T-helper 17 cell (primary cell): ENCODE results near the gene AP3S2. TPM values are rescaled to one million over a fixed set of nuclear protein-coding genes. Genes with fewer than 3 reads are reported as not detected.
"Not testable (repeated sequence)": the region's sequence is repeated elsewhere in the genome, so short reads cannot be mapped to it uniquely, and the experiment has no call there.

Source experiments
- ATAC-seq: fragments of 150-1000 bp; cut with Tn5 transposase; 2 replicates; pipeline ENCODE4 v1.10.0; 2021; ENCODE audit warnings: mild to moderate bottlenecking, moderate library complexity
- DNase-seq, 3 donors: peaks; one replicate each; pipeline versions ENCODE4 v3.0.0 to v3.0.0-alpha.2; 2020 to 2021
- H3K9me3 ChIP-seq: one replicate; pipeline ENCODE4 v1.7.0; 2013; ENCODE audit warnings: low read length, mild to moderate bottlenecking; ENCODE audit not compliant: control insufficient read depth, poor library complexity, severe bottlenecking
- H3K27ac Mint-ChIP-seq: one replicate; pipeline ENCODE4 v1.8.0; 2022; ENCODE audit warnings: mild to moderate bottlenecking, moderate library complexity, mixed read lengths
- H3K27me3 Mint-ChIP-seq: one replicate; pipeline ENCODE4 v1.8.0; 2022; ENCODE audit warnings: mixed read lengths
- H3K36me3 Mint-ChIP-seq: one replicate; pipeline ENCODE4 v1.8.0; 2022; ENCODE audit warnings: low read depth, mixed read lengths
- H3K4me1 Mint-ChIP-seq: one replicate; pipeline ENCODE4 v1.8.0; 2022; ENCODE audit warnings: mild to moderate bottlenecking, mixed read lengths
- H3K4me3 Mint-ChIP-seq: one replicate; pipeline ENCODE4 v1.8.0; 2022; ENCODE audit warnings: mild to moderate bottlenecking, moderate library complexity, mixed read lengths
- total RNA-seq, 4 donors: library from RNA in 2 of 4; stranded (reverse) in 2 of 4; gene quantifications; one replicate each; pipeline ENCODE4 v1.2.3 and lab custom pipeline; 2022 to 2026

AP3S2 gene
- total RNA-seq, 2 donors from 2014 or later: 28.0 to 29.1 TPM

- H3K4me3 Mint-ChIP-seq: no peak overlapping the region
- no peaks in the 10 kb centered on the region for H3K36me3 Mint-ChIP-seq
- H3K9me3 ChIP-seq: no peaks in the 10 kb centered on the region
- peaks cover 30% of the 10 kb centered on the region for H3K27me3 Mint-ChIP-seq
- no peak for DNase-seq
- peaks cover 4% of the 10 kb centered on the region for H3K4me1 Mint-ChIP-seq
- no peak for ATAC-seq
- H3K27ac Mint-ChIP-seq: no peak overlapping the region
Observed at GRCh38 chr15:89783861-89784685, 109.7 kb downstream of the AP3S2 start.

DNA sequence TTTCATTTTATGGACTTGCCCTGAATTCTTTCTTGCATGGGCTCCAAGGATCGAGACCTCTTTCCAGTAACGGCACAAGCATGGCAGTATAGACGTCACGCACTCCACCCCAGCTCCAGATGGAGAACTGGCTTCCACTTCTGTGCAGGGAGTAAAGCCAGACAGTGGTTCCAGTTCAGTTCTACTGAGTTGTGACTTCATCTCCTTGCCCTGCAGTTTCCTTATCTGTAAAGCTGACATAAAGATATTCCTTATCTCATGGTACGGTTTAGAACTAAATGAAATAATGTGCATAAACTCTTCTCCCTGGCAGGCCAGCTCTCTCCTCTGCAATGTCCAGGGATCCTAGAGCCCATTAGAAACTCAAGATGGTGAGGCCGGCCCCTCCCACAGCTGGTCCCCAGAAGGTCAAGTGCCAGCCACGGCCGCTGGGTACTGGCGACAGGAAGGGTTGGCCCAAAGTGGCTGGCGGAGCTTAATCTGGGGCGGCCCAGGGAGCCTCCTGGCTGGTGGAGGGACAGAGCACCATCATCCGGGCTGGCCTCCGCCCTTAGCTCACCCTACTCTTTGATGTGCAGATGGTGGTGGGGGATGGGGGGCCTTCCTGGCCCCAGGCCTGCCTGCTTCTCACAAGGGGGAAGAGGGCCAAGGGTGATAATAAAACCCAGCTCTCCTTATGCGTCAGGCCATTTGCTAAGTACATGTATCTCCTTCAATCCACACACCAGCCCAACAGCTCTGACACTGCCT is 110.5 kb downstream of the AP3S2 start:
- no peak for DNase-seq
- Mint-ChIP-seq H3K36me3 (no peaks in the 10 kb centered on the region), H3K27me3 (peaks cover 38% of the 10 kb centered on the region), H3K27ac (no peak overlapping the region), H3K4me1 (peaks cover 4% of the 10 kb centered on the region), H3K4me3 (no peak overlapping the region)
- no peaks in the 10 kb centered on the region for H3K9me3 ChIP-seq
- no peak for ATAC-seq

DNA sequence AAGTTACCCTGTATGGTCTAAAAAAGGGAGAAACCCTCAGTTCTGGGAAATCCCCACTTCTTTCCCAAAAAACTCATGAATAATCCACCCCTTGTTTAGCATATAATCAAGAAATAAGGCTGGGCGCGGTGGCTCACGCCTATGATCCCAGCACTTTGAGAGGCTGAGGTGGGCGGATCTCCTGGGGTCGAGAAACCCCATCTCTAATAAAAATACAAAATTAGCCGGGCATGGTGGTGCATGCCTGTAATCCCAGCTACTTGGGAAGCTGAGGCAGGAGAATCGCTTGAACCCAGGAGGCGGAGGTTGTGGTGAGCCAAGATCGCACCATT is 111.2 kb downstream of the AP3S2 start:
- not testable (repeated sequence) for DNase-seq, H3K27ac Mint-ChIP-seq, H3K36me3 Mint-ChIP-seq, H3K4me3 Mint-ChIP-seq, ATAC-seq, H3K9me3 ChIP-seq, H3K4me1 Mint-ChIP-seq
- H3K27me3 Mint-ChIP-seq: peaks cover 44% of the 10 kb centered on the region

DNA sequence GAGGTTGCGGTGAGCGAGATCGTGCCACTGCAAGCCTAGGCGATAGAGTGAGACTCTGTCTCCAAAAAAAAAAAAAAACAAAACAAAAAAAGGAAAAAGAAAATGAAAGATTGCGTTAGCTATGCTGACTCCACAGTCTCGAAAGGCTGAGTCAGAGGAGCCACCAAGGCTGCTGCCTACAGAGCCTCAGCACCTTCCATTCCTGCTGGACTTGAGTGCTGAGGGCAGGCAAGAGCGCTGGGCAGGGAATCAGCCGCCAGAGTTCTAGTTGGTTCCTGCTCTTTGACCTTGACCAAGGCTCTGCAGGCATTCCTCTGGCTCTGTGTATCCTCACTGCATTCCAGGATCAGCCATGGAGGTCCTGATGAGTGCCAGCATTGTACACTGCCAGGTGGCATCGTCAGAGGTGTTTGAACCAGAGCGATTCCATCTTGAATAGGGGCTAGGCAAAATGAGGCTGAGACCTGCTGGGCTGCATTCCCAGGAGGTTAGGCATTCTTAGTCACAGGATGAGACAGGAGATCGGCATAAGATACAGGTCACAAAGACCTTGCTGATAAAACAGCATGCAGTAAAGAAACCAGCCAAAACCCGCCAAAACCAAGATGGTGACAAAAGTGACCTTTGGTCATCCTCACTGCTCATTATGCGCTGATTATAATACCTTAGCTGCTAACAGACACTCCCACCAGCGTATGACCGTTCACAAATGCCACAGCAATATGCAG is 111.7 kb downstream of the AP3S2 start:
- DNase-seq (no peak), ATAC-seq (peak; percentile 35)
- no peaks in the 10 kb centered on the region for H3K9me3 ChIP-seq
- Mint-ChIP-seq H3K36me3 (no peaks in the 10 kb centered on the region), H3K27me3 (peaks cover 44% of the 10 kb centered on the region), H3K27ac (no peak overlapping the region), H3K4me1 (peaks cover 4% of the 10 kb centered on the region), H3K4me3 (no peak overlapping the region)

DNA sequence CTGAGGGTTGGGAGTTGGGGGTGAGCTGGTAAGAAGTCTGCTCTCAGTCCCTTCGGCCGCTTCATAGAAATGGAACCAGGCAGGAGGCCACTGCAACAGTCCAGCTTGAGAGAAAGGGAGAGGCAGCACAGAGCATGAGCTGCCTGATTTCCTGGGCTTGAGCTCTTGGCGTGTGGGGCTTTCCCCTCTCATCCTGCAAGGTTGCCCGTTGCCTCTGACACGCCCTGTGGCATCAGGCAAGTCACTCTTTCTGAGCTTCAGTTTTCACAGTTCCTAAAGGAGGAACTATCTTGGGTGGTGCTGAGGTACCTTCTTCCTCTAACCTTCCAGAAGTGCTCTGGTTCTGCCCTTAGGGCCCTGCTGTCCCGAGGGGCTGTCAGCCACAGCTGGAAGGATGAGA is 112.7 kb downstream of the AP3S2 start:
- peaks cover 4% of the 10 kb centered on the region for H3K4me1 Mint-ChIP-seq
- H3K4me3 Mint-ChIP-seq: no peak overlapping the region
- no peaks in the 10 kb centered on the region for H3K36me3 Mint-ChIP-seq
- H3K27me3 Mint-ChIP-seq: peaks cover 44% of the 10 kb centered on the region
- ATAC-seq (peak; percentile 68), DNase-seq (no peak)
- no peaks in the 10 kb centered on the region for H3K9me3 ChIP-seq
- H3K27ac Mint-ChIP-seq: no peak overlapping the region

GRCh38 chr15:89780601-89781000 is 113.2 kb downstream of the AP3S2 start:
- Mint-ChIP-seq H3K36me3 (no peaks in the 10 kb centered on the region), H3K27me3 (peaks cover 44% of the 10 kb centered on the region), H3K4me3 (peak overlapping the region; percentile 72), H3K27ac (no peak overlapping the region), H3K4me1 (peaks cover 4% of the 10 kb centered on the region)
- no peaks in the 10 kb centered on the region for H3K9me3 ChIP-seq
- ATAC-seq (no peak), DNase-seq (no peak)

Other genes starting within 250 kb of the AP3S2 start
- gene KIF7, start 238.5 kb downstream of the AP3S2 start, total RNA-seq: under 1 TPM; 0.05 to 0.10 TPM
- gene PLIN1, start 214.6 kb downstream of the AP3S2 start, total RNA-seq: under 1 TPM; 0.10 to 0.12 TPM
- under 1 TPM; 0.16 to 0.37 TPM for gene PEX11A, start 203.2 kb downstream of the AP3S2 start, total RNA-seq
- under 1 TPM in 1 of 2 donors, not detected in 1; 0.18 TPM for gene WDR93, start 203.2 kb downstream of the AP3S2 start, total RNA-seq
- gene MESP1, start 142.7 kb downstream of the AP3S2 start, total RNA-seq: not detected
- gene MESP2, start 117.7 kb downstream of the AP3S2 start, total RNA-seq: not detected
- gene ANPEP, start 79.1 kb downstream of the AP3S2 start, total RNA-seq: 1 to 10 TPM; 3.4 to 8.9 TPM
- under 1 TPM in 1 of 2 donors, not detected in 1; 0.13 TPM for gene ARPIN, start 19.0 kb upstream of the AP3S2 start, total RNA-seq
- 10 to 100 TPM; 11.7 to 14.4 TPM for gene ZNF710, start 107.3 kb upstream of the AP3S2 start, total RNA-seq
- gene IDH2, start 208.5 kb upstream of the AP3S2 start, total RNA-seq: 10 to 100 TPM; 45.0 to 48.8 TPM